HL-60 (cell line): Measurements from ENCODE around the gene HCK.
"Not testable (repeated sequence)": the region's sequence is repeated elsewhere in the genome, so short reads cannot be mapped to it uniquely, and the experiment has no call there.

ENCODE experiments used
- DNase-seq, 2 experiments: peaks; one replicate each; pipeline ENCODE4 v3.0.0-alpha.2; 2010 to 2020; ENCODE audit warnings: low read depth in 1 of 2, low spot score in 1 of 2
- H3K27ac ChIP-seq: fragments of 250-450 bp; sonication (Bioruptor Pico); replicated peaks from 2 replicates; pipeline ENCODE4 v1.5.1; 2020; ENCODE audit warnings: mild to moderate bottlenecking, moderate library complexity
- H3K27me3 ChIP-seq: fragments of 250-450 bp; sonication (Bioruptor Pico); 2 replicates; pipeline ENCODE4 v1.5.1; 2021; ENCODE audit warnings: mild to moderate bottlenecking, moderate library complexity; ENCODE audit not compliant: insufficient read depth, poor library complexity, severe bottlenecking
- H3K4me3 ChIP-seq: replicated peaks from 2 replicates; pipeline ENCODE4 v1.5.1; 2011; ENCODE audit warnings: mild to moderate bottlenecking, control low read depth, low read length; ENCODE audit not compliant: insufficient read depth
- GABPA ChIP-seq: IDR thresholded peaks from 2 replicates; pipeline ENCODE4 v1.6.1; 2012; ENCODE audit warnings: low read depth
- POLR2AphosphoS5 ChIP-seq: IDR thresholded peaks from 2 replicates; pipeline ENCODE4 v1.6.1; 2012; ENCODE audit warnings: low read depth
- SPI1 ChIP-seq: IDR thresholded peaks from 2 replicates; pipeline ENCODE4 v1.6.1; 2012; ENCODE audit warnings: low read depth, mild to moderate bottlenecking, borderline replicate concordance
- TF ChIP-seq, protein P1 (sequence below): IDR thresholded peaks from 2 replicates; pipeline ENCODE4 v1.6.1; 2012; ENCODE audit warnings: low read depth; ENCODE audit not compliant: insufficient replicate concordance
- TF ChIP-seq, protein P2 (sequence below): IDR thresholded peaks from one replicate; pipeline ENCODE4 v1.5.1; 2011; ENCODE audit warnings: low read length, control low read depth, inconsistent platforms; ENCODE audit not compliant: insufficient read depth

The HCK gene

DNA sequence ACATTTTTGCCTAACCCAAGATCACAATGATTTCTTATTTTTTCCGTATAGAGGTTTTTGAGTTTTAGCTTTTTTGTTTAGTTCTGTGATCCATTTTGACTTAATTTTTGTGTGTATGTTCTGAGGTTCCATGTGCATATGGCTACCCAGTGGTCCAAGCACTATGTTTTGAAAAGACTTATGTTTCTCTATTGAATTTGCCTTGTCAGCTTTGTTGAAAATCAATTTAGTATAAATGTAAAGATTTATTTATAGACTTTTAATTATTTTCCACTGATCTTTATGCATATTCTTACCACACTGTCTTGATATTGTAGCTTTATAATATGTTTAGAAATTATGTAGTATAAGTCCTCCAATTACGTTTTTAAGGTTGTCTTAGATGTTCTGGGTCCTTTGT lies 67.7 kb downstream of the HCK start:
- no peak overlapping the region for H3K27ac ChIP-seq
- H3K27me3 ChIP-seq, result no peaks in the 10 kb centered on the region
- H3K4me3 ChIP-seq, result no peak overlapping the region
- TF ChIP-seq POLR2AphosphoS5 (no peak), GABPA (no peak)
- DNase-seq, result no peak

DNA sequence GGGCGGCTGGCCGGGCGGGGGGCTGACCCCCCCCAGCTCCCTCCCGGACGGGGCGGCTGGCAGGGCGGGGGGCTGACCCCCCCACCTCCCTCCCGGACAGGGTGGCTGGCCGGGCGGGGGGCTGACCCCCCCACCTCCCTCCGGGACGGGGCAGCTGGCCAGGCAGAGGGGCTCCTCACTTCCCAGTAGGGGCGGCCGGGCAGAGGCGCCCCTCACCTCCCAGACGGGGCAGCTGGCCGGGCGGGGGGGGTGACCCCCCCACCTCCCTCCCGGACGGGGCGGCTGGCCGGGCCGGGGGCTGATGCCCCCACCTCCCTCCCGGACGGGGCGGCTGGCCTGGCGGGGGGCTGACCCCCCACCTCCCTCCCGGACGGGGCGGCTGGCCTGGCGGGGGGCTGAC lies 69.9 kb downstream of the HCK start:
- H3K27me3 ChIP-seq, DNase-seq, H3K4me3 ChIP-seq, H3K27ac ChIP-seq: not testable (repeated sequence)

DNA sequence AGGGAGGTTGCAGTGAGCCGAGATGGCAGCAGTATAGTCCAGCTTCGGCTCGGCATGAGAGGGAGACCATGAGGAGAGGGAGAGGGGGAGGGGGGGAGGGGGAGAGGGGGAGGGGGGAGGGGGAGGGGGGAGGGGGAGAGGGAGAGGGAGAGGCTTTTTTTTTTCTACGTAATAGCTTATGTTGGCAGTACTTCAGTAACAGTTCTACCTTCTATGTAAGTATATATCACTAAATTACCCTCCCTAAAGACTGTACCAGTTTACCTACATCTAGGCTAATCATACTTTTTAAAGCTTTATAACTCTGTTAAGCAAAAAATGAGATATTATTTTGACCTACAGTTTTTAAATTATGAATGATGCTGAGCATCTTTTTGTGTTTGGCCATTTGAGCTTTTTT lies 71.0 kb downstream of the HCK start:
- DNase-seq, result no peak
- no peak overlapping the region for H3K4me3 ChIP-seq
- H3K27me3 ChIP-seq, result no peaks in the 10 kb centered on the region
- H3K27ac ChIP-seq, result no peak overlapping the region
- TF ChIP-seq POLR2AphosphoS5, result no peak
- TF ChIP-seq, protein P1, sequence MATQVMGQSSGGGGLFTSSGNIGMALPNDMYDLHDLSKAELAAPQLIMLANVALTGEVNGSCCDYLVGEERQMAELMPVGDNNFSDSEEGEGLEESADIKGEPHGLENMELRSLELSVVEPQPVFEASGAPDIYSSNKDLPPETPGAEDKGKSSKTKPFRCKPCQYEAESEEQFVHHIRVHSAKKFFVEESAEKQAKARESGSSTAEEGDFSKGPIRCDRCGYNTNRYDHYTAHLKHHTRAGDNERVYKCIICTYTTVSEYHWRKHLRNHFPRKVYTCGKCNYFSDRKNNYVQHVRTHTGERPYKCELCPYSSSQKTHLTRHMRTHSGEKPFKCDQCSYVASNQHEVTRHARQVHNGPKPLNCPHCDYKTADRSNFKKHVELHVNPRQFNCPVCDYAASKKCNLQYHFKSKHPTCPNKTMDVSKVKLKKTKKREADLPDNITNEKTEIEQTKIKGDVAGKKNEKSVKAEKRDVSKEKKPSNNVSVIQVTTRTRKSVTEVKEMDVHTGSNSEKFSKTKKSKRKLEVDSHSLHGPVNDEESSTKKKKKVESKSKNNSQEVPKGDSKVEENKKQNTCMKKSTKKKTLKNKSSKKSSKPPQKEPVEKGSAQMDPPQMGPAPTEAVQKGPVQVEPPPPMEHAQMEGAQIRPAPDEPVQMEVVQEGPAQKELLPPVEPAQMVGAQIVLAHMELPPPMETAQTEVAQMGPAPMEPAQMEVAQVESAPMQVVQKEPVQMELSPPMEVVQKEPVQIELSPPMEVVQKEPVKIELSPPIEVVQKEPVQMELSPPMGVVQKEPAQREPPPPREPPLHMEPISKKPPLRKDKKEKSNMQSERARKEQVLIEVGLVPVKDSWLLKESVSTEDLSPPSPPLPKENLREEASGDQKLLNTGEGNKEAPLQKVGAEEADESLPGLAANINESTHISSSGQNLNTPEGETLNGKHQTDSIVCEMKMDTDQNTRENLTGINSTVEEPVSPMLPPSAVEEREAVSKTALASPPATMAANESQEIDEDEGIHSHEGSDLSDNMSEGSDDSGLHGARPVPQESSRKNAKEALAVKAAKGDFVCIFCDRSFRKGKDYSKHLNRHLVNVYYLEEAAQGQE, result no peak
- TF ChIP-seq, protein P2, sequence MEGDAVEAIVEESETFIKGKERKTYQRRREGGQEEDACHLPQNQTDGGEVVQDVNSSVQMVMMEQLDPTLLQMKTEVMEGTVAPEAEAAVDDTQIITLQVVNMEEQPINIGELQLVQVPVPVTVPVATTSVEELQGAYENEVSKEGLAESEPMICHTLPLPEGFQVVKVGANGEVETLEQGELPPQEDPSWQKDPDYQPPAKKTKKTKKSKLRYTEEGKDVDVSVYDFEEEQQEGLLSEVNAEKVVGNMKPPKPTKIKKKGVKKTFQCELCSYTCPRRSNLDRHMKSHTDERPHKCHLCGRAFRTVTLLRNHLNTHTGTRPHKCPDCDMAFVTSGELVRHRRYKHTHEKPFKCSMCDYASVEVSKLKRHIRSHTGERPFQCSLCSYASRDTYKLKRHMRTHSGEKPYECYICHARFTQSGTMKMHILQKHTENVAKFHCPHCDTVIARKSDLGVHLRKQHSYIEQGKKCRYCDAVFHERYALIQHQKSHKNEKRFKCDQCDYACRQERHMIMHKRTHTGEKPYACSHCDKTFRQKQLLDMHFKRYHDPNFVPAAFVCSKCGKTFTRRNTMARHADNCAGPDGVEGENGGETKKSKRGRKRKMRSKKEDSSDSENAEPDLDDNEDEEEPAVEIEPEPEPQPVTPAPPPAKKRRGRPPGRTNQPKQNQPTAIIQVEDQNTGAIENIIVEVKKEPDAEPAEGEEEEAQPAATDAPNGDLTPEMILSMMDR, result no peak
- TF ChIP-seq SPI1, result no peak
- no peak for TF ChIP-seq GABPA

DNA sequence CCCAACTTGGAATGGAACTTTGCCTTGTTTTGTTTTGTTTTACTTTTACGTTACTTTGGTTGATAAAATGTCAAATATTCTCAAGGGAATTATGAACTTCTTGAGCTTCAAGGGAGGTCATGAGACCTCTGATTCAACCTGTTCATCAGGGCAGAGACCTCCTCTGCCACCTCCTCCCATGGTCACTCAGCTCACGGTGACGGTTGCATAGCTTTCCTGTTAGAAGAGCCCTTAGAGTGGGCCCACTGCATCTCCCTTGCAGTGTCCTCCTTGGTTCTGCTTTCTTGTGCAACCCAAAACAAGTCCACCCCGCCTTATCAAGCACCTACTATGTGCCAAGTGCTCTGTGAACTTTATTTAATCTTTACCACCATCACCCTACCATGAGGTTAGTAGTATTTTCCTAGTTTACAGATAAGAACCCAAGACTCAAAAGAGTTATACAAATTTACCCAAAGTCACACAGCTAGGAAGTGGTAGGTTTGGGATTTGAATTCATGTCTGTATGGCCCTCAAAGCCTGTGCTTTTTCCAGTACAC lies 72.9 kb downstream of the HCK start:
- TF ChIP-seq POLR2AphosphoS5, result no peak
- TF ChIP-seq GABPA, result no peak
- TF ChIP-seq, protein P2, result no peak
- TF ChIP-seq SPI1, result no peak
- TF ChIP-seq, protein P1, result no peak
- DNase-seq, result no peak
- no peaks in the 10 kb centered on the region for H3K27me3 ChIP-seq
- no peak overlapping the region for H3K27ac ChIP-seq
- no peak overlapping the region for H3K4me3 ChIP-seq

DNA sequence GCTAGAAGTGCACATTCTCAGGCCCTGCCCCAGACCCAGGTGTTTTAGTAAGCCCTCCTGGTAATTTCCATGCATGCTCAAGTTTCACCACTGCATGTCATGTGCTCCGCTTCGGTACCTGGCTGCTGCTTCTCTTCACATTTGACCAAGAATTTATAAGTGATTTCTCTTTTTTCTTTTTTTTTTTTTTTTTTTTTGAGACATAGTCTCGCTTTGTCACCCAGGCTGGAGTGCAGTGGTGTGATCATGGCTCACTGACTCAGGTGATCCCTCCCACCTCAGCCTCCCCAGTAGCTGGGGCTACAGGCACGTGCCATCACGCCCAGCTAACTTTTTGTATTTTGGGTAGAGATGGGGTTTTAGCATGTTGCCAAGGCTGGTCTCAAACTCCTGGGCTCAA lies 73.5 kb downstream of the HCK start:
- Histone ChIP-seq H3K4me3 (no peak overlapping the region), H3K27me3 (no peaks in the 10 kb centered on the region), H3K27ac (no peak overlapping the region)
- TF ChIP-seq, protein P2, result no peak
- TF ChIP-seq POLR2AphosphoS5 (no peak), GABPA (no peak)
- TF ChIP-seq, protein P1, result no peak
- no peak for DNase-seq
